ENCODE measurements around the gene BLM.

BLM gene

GRCh38 chr15:90742087-90742486 is 24.9 kb downstream of the BLM start:
- no peak for DNase-seq

DNA sequence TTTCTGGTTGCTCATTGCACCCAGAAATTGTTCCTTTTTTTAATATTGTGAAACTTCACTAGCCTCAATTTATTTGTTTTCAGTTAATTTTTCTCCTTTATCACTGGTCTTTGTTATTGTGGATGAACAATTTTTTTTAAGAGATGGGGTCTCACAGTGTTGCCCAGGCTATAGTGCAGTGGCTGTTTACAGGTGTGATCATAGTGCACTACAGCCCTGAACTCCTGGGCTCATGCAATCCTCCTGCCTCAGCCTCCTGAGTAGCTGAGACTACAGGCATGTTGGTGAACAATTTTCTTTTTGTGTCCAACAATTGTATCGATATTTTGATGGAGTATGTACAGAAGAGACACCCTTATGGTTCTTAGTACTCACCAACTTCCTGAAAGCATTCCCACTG is 26.3 kb downstream of the BLM start:
- no peak for DNase-seq

DNA sequence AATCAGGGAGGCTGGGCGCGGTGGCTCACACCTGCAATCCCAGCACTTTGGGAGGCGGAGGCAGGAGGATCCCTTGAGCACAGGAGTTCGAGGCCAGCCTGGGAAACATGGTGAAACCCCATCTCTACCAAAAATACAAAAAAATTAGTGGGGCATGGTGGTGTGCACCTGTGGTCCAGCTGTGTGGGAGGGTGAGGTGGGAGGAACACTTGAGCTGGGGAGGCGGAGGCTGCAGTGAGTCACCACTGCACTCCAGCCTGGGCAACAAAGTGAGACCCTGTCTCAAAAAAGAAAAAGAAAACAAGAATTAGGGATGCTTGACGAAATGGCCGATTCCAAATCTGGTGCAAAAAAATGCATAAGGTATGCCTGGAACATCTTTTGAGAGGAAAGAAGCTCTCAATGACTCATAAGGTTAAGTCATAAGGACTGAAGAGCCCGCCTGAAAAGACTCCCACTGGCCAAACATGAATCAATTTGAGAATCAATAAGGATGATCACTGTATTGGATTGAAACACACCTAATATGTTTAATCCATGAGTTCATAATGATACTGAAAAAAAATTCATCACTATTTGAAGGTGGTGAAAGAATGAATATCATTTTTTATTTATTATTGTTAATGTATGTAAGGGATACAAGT is 27.7 kb downstream of the BLM start:
- DNase-seq: no peak

GRCh38 chr15:90749754-90750153 is 32.6 kb downstream of the BLM start:
- DNase-seq: no peak

- DNase-seq: no peak
Observed at GRCh38 chr15:90750186-90750585, 33.0 kb downstream of the BLM start.

- no peak for DNase-seq
Observed at GRCh38 chr15:90751300-90751825, 34.2 kb downstream of the BLM start.

GRCh38 chr15:90756916-90757315 is 39.8 kb downstream of the BLM start:
- no peak for DNase-seq

DNA sequence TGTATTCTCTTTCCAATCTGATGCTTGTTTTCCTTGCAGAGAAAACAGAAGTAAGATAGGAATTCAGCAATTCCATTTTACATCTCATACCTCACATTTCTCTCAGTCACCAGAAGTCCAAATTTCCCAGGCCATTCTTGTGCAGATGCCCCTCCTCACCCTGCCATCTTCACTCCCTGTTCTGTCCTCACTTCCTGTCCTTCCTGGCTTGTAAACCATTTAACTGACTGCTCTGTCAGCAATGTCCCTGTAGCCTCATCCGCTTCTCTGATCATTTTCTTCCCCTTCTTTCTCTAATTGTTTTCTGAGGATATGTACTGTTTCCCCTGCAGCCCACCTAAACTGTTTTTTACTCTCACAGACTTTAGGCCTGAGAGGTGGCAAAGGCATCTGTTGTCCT is 40.3 kb downstream of the BLM start:
- DNase-seq: no peak

GRCh38 chr15:90760661-90761232 is 43.6 kb downstream of the BLM start:
- DNase-seq: no peak

DNA sequence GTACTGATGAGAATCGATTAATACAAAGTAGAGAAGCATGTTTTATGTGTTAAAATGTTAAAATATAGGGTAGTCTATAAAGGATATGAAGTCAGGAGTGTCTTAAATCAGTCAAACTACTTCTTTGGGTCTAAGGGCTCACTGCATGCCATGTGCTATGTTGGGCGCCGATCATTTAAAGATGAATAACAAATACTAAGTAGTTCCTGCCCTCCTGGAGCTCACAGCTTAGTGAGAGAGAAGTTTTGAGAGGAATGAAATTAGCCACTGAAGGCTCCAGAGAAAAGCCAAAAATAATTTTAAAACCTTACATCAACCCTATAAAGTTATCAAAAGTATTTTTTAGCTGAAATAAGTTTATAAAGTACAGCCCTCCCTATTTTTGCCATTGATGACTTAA is 44.5 kb downstream of the BLM start:
- DNase-seq: no peak

- DNase-seq: no peak
Observed at GRCh38 chr15:90762109-90762508, 45.0 kb downstream of the BLM start.

- DNase-seq: no peak
Observed at GRCh38 chr15:90763366-90764099, 46.4 kb downstream of the BLM start.

- DNase-seq: no peak
Observed at GRCh38 chr15:90765531-90765930, 48.4 kb downstream of the BLM start.

- DNase-seq: no peak
Observed at GRCh38 chr15:90765966-90766365, 48.8 kb downstream of the BLM start.

DNA sequence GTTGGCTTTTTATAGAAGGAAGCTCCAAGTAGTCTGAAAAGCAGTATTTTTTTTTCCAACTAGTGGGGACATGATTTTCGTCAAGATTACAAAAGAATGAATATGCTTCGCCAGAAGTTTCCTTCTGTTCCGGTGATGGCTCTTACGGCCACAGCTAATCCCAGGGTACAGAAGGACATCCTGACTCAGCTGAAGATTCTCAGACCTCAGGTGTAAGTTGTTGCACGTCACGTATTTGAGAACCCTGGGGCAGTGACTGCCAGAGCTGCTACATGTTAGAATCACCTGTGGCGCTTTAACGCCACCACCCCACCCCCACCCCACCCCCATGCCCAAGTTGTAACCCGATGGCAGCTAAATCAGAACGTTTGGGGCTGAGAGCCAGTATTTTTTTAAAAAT is 52.2 kb downstream of the BLM start:
- DNase-seq: no peak

GRCh38 chr15:90773485-90773884 is 56.3 kb downstream of the BLM start:
- no peak for DNase-seq

- DNase-seq: no peak
Observed at GRCh38 chr15:90774731-90775514, 57.8 kb downstream of the BLM start.

GRCh38 chr15:90780916-90781315 is 63.8 kb downstream of the BLM start:
- DNase-seq: no peak

- no peak for DNase-seq
Observed at GRCh38 chr15:90782442-90782841, 65.3 kb downstream of the BLM start.

DNA sequence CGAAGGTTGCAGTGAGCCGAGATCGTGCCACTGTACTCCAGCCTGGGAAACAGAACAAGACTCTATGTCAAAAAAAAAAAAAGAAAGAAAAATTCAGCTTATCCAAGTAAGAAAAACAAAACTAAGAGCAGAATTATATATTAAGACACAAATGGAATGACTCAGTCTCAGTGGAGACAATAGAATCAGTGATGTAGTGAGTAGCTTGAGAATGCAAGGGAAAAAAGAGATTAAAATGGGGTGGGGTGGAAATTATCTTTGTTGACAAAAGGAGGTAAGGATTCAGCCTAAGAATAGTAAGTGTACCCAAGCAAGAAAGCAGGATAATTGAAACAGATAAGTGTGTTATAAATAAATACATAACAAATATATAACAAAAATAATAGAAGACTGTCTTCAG is 70.7 kb downstream of the BLM start:
- no peak for DNase-seq

GRCh38 chr15:90789462-90789861 is 72.3 kb downstream of the BLM start:
- DNase-seq: peak; percentile 77

DNA sequence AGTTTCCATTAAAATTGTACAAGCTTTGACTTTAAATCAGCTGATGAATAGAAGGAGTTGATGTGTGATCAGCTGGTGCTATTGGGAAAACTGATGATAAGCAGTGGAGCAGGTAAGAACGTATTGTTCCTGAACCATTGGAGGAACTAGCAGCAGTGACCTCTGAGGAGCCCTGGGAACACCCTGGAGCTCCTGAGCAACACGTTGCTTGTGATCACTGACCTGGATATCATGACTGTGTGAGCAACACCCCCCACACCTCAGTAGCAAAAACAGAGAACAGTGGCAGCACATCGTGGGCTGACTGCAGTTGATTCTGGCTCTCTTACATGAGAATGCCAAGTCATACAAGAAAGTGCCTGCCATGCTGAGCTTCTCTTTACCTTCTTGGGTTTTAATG is 72.9 kb downstream of the BLM start:
- no peak for DNase-seq

- DNase-seq: no peak
Observed at GRCh38 chr15:90790561-90790960, 73.4 kb downstream of the BLM start.

Measured in NCI-H510A treated with DMSO at 0.1 percent for 48 hours (cell line).